ENCODE data around the gene OSBPL7.
A peak's percentile ranks its signal among the peaks of the same experiment; 100 is the strongest.
"Not testable (repeated sequence)": the region's sequence is repeated elsewhere in the genome, so short reads cannot be mapped to it uniquely, and the experiment has no call there.

Gene OSBPL7

DNA sequence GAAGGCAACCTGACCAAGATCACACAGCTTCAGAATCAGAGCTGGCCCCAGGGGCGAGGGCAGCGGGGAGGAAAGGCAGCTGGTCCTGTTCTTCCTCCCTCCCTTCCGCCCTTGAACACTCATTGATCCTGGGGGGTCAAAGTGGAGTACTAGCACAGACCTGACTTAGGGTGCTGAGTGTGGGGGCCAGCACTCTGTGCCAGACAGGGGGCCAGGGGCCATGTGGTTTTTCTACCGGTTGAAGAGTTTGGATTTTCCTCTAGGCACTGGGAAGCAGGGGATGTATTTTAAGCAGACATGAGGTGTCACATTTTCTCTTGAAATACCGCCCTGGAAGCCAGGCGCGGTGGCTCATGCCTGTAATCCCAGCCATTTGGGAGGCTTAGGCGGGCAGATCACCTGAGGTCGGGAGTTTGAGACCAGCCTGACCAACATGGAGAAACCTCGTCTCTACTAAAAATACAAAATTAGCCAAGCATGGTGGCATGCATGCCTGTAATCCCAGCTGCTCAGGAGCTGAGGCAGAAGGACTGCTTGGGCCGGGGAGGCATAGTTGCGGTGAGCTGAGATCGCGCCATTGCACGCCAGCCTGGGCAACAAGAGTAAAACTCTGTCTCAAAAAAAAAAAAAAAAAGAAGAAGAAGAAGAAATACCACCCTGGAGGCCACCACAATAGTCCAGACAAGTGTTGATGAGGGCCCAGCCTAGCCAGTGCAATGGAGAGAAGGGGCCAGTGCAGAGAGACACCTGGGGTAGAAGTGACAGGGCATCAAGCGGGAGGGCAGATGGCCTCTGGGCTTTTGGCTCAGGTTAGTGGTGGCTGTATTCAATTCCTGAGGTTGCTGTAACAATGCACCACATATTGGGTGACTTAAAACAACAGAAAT, 15.3 kb downstream of the OSBPL7 start:
- no peak for DNase-seq (ENCODE audit: low spot score)

DNA sequence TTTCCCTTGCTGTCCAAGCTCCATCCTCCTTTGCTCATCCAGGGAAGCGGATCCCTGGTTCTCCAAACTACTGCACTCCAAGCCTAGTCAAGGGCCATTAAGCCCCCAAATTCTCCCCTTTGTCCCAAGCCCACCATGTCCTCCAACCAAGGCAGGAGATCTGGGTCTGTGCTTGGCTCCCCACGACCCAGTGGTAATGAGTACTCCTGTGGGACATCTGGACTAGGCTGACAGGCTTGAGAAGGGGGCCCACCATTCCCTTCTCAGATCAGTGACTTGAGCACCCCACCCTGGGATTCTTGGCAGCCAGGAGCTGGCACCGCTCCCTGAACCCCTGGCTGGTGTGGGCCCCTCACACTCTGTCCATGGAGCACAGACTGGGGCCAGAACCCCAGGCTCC, 17.1 kb downstream of the OSBPL7 start:
- no peak for DNase-seq (ENCODE audit: low spot score)

DNA sequence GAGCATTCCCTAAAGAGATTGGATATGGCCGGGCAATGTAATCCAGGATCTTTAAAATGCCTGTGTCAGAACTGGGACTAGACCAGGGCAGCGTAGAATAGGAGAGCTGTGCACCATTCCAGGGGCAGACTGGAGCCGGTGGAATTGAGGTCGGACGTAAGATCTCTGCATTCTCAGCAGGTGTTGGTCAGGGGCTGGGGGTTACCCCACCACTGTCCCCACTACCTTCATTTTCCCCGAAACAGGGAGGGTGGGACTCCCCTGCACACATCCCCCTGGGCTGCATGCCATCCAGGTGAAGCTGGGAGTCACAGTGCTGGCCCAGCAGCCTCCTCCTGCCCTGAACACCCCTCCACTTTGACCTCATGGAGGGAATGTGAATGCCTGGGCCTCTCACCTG, 17.8 kb downstream of the OSBPL7 start:
- no peak for DNase-seq (ENCODE audit: low spot score)

DNA sequence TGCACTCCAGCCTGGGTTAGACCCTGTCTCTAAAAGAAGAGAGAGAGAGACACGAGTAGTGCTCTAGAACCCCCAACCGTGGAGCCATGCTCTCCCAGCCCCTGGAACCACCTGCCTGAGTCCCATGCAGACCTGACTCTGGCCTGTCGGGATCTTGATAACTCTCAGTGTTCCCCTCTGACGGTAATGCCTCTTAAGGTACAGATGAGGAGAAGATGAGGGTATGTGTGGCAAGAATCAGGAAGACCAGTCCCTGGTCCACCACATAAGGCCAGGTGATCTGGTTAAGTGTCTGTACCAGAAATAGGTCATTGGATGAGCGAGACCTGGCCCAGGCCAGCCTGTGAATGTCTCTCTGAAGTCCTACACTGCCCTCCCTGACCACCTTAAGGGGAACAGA, 18.4 kb downstream of the OSBPL7 start:
- no peak for DNase-seq (ENCODE audit: low spot score)

DNA sequence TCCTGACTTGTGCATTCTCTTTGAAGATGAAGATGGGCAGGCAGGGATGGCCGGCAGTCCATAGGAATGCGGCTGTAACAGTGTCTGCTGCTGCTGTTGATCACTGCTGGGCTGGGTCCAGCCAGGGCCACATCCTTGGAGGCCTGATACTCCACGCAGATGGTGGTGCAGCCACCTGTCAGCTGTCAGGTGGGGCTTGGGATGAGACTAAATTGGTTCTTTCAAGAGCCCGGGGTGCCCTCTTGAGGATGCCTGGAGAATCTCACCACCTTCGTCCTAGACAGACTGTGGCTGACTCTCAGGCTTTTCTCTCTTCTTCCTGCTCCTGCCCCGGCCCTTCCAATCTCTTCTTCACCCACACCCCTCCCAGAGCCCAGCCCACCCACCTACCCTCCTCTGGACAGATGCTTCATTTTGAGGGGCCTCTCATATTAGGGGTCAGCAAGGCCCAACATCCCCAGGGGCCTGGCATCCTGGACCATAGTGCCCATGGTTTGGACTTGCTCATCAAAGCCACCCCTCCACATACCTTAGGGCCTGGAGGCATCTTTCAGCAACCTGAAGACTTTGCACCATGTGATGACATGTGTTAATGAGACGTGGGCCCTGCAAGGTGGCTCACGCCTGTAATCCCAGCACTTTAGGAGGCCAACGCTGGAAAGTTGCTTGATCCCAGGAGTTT, 19.1 kb downstream of the OSBPL7 start:
- peak; percentile 80 for DNase-seq (ENCODE audit: low spot score)

DNA sequence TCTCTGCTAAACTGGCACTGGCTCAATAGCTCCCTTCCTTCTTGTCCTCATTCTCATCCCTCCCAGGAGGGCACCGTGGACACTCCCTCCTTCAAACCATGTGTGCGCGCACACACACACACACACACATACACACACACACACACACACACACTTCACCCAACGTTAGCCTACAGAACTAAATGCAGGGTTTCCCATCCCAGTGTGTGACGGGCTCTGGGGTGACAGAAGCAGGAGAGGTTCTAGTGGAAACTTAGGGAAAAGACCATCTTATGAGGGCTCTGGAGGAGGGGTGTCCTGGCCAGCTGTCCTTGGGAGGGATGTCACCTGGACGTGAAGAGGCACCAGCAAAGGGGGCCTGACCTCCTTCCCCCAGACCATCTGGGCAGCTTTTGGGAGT, 19.7 kb downstream of the OSBPL7 start:
- DNase-seq (ENCODE audit: low spot score), result no peak

DNA sequence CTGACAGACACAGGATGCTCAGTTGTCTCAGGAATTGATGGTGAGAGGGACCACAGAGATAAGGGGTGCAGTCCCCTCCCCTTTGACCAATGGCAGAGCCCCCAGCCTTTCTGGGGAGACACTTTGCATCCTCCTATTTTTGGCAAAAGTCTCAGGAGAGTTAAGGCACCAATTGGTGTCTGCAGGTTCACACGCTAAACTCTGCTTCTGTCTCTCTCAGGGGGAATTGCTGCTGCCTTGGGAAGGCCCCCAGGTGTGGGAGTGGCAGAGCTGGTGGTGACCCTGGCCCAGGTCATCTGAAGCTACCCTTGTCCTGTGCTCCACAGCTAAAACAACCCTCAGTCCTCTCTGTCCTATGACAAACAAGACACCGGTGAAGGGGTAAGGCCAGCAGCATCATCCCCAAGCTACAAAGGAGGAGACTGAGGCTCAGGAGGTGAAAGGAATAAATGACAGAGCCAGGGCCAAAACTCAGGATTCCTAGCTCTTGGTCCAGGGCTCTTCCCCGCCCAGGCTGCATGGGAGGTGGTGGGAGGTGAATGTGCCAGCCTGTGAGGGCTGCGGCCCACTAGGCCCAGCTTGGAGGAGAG, 20.3 kb downstream of the OSBPL7 start:
- no peak for DNase-seq (ENCODE audit: low spot score)

DNA sequence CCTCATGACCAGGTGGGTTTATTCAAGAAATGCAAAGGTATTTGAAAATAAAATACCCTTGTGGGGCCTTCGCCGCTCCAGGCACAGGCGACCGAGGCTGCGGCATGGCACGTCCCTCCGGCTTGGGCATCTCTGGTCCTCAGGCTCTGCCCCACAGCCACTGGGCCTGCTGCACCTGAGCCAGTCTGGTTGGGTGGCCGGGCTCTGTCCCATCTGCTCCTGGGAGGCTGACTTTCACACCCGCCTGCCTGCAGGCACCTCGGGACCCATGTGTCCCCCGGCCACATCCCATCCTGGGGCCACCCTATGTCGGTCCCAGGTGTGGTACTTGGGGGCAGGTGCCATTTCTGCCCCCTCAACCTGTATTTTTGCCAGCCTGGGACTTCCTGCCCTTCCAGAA, 20.9 kb downstream of the OSBPL7 start:
- no peak for DNase-seq (ENCODE audit: low spot score)

DNA sequence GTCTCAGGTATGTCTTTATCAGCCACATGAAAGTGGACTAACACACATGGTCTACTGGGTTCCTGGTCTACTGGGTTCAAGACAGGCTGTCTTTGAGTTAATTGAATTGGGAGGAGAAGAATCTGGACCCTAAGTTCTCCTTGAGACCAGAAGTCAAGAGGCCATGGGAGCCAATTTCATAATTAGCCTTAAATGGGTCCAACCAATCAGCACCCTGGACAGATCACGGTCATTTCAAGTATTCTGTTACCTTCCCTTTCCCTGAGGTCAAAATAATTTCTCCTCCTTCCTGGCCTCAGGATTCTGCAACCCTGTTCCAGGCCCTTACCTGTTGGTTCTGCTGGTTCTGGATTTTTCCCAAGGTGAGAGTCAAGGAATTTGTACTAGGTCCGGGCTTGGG, 23.8 kb downstream of the OSBPL7 start:
- no peak for DNase-seq (ENCODE audit: low spot score)

DNA sequence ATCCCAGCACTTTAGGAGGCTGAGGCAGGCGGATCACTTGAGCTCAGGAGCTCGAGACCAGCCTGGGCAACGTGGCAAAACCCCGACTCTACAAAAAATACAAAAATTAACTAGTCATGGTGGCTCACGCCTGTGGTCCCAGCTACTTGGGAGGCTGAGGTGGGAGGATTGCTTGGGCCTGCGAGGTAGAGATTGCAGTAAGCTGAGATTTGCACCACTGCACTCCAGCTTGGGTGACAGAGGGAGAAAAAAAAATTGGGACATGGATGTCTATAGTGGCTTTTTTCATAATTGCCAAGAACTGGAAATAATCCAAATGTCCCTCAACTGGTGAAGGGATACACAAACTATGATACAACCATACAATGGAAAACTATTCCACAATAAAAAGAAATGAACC, 28.6 kb downstream of the OSBPL7 start:
- DNase-seq (ENCODE audit: low spot score), result no peak

DNA sequence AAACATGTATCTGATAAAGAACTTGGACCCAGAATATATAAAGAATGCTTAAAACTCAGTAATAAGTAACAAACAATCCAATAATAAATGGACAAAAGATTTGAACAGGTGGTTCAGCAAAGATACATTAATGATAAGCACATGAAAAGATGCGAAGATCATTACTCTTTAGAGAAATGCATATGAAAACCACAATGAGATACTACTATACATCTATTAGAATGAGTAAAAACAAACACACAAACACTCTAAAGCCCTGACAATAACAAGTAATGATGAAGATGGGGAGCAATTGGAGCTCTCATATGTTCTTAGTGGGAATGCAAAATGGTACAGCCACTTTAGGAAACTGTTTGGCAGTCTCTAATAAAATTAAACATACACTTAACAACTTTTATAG, 29.1 kb downstream of the OSBPL7 start:
- no peak for DNase-seq (ENCODE audit: low spot score)

DNA sequence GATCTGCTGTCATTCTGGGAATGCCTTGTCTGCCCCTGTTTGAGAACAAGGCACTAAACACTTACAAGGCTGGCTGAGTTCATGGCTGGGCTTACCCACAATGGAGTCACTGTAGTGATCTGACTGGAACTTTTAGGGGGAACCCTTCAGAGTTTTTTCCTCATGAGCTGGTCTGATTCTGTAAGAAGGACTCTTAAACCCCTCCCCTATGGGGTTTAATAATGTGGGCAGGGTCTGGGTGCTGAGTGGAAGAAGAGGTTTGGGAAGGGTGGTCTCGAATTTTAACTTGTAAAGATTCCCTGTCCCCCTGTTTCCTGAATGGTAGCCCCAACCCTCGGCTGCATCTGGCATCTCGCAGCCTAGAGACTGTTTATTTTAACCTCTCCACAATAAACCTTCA, 30.6 kb downstream of the OSBPL7 start:
- no peak for DNase-seq (ENCODE audit: low spot score)

DNA sequence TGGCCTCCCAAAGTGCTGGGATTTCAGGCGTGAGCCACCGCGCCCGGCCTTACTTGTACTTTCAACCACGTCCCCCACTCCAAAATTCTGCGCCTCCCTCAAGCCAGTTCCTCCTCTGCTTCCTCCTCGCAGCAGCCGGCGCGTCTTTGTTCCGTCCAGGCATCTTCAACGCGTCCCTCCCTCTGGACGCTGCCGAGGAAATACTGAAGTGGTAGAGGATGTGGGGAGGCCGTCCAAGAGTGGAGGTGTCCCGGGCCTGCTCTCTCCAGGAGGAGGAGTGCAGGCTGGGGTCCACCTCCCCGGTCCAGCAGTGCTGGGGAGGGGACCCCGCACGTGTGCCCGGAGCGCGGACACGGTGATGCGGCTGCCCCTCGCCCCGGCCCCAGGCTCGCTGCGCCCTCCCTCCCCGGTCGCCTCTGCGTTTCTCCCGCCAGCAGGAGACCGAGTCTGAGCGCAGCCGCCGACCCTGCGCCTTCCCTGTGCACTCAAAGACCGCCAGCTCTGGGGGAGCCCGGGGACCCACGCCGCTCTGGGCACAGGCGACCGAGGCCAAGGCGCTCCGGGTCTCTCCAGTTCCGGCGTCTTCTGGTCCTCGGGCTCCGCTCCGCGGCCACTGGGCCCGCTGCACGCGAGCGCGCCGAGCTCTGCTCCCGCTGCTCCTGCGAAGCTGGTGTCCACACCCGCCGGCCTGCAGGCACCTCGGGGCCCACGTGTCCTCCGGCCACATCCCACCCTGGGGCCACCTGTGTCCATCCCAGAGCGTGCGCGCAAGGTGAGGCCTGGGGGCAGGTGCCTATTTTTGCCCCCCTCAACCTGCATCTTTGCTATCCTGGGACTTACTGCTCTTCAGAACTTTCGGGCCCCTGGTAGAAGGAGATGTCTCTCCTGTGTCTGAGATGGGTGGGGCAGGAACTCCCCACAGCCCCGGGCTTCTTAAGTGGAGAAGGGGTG, 31.7 kb downstream of the OSBPL7 start:
- peak; percentile 55 for DNase-seq (ENCODE audit: low spot score)

DNA sequence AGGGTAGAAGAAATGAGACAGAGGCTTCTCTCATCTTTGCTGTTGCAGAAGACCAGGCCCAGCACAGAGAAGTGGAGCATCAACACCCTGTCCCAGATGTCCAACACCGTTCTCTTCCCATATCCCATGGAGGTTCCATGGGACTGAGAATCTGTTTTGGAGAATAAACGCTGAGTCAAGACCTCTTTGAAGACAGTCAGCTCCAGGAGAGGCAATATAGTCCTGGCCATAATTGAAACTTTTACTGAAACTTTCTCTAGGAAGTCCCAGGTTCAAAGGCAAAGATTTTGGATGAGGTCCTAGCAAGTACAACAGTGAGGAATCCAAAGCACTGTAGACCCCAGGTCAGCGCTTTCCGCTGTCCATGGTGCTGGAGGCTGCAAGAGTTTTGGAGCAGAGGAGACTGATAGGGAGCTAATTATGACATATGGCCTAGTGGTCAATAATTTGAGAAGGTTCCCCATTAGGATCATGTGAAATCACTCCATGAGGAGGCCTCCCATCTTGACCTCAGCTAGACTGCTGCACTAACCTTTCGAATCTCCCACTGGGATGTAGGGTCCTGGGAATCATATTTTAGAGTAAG, 36.0 kb downstream of the OSBPL7 start:
- DNase-seq (ENCODE audit: low spot score), result no peak

DNA sequence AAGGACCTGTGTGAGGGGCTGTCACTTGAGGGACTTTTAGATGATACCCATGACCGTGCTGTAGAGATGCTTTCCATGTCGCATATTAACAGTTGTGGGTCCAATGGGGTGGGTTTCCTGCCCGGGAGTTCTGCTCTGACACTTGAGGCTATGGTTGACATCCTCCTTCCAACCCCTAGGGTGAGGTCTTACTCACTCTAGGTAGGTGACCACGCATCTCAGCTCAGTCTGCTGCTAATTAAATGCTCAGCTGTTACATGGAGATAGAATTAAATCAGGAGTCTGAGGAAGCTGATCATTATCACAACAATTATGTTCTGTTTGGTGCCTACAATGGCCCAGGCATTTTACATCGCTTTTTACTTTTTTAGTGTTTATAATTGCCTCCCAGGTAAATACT, 40.2 kb downstream of the OSBPL7 start:
- DNase-seq (ENCODE audit: low spot score), result no peak

DNA sequence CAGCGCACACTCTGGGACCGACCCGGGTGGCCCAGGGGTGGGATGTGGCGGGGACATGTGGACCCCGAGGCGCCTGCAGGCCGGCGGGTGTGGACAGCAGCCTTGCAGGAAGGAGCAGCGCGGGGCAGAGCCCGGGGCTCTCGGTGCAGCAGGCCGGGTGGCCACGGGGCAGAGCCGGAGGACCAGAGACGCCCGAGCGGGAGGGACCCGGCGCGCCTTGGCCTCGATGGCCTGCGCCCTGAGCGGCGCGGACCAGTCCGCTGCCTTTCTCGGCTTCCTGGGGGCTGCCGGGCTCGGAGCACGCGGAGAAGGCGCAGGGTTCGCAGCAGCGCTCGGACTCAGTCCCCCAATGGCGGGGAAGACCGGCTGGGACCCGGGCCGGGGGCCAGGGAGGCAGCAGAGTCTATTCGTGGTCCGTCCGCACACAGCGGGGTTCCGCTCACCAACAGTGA, 43.4 kb downstream of the OSBPL7 start:
- no peak for DNase-seq (ENCODE audit: low spot score)

DNA sequence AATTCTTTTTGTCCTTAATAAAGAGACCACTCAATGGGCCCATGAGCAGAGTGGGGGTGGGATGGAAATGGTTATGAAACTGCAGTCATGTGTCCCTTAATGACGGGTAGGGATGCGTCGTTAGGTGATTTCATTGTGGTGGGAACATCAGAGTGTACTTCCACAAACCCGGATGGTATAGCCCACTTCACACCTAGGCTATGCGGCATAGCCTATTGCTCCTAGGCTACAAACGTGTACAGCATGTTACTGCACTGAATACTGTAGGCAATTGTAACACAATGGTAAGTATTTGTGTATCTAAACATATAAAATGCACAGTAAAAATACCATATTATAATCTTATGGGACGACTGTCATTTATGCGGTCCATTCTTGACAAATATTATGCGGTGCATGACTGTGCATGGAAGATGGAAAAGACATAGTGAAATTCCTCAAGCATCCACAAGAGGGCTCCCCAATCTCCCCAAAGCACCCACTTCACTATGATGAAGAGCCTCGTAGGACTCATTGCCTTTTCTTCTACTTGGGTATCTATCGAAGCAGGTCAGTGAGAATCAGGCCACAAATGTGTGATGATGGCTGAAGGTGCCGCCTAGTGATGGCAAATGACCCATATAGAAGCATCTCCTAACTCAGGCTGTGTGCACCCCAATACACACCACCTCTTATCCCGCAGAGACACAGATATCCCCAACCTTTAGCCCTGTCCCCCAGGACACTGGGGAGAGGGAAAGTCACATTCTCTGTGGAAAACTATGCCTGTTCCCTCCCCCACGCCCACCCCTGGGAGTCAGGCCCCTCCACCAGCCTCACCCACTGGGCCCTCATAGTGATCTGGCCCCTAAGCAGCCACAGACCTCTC, 45.0 kb downstream of the OSBPL7 start:
- DNase-seq (ENCODE audit: low spot score), result peak; percentile 57

DNA sequence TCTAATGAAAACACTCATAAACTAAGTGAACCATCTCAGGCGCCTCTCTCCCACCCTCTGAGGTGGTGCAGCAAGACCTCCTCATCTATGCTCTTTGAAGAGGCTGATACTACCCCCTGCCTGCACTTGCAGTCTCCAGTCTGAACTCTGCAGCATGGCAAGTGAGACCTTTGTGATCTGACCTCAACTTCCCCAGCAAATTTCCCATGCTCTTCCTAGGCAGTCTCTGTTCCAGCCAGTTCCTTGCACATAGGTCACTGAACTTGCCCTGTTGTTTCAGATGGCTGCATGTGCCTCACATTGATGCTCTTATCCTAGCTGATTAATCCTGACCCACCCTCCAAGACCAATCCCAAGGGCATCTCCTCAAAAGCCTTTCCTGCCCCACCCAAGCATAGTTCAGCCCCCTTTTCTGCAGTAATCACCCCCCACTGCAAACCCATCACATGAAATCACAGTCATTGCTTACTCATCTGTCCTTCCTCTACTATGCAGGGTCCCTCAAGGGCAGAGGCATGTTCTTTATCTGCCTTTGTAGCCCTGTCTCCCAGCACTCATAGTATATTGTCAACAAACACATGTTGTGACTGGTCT, 46.5 kb downstream of the OSBPL7 start:
- no peak for DNase-seq (ENCODE audit: low spot score)

DNA sequence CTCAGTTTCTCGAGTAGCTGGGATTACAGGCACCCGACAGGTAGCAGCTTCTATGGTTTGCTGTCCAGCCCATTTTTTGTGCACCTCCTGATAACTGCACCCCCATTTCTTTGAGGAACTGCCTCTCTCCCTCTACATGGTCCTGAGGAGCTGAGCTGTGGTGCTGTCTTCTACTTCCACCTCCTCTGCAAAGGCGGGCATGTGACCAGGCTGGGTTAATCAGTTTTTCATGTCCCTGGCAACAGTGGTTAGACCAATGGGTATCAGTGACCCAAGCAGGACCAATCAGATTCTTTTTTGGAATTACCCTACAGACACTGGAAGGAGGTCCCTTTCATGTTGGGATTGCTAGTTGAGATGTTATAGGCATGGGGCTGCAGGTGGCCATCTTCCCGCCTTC, 47.3 kb downstream of the OSBPL7 start:
- DNase-seq (ENCODE audit: low spot score), result no peak

DNA sequence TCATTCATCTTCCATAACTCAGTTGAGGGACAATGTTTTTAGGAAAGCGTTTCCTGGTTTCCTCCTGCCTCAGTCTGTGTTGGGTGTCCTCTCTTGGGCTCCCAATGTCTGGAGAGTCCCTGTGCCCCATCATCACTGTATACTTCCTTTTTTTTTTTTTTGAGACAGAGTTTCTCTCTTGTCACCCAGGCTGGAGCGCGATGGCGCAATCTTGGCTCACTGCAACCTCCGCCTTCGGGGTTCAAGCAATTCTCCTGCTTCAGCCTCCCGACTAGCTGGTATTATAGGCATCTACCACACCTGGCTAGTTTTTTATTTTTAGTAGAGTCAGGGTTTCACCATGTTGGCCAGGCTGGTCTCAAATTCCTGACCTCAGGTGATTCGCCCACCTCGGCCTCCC, 47.9 kb downstream of the OSBPL7 start:
- DNase-seq (ENCODE audit: low spot score), result not testable (repeated sequence)
